Skin epidermis (tissue), 12 donors: ENCODE results near the gene ACOXL.

Experiments used
- H3K27ac ChIP-seq, 21 experiments: fragments of 200-600 bp; sonication (generic) in 11 of 21; one replicate each; pipeline ENCODE4 v1.5.0; 2020; ENCODE audit warnings: mild to moderate bottlenecking in 3 of 21, inconsistent platforms in 2 of 21, moderate library complexity in 2 of 21
- H3K4me3 ChIP-seq, 7 experiments: fragments of 200-600 bp; sonication (generic) in 2 of 7; one replicate each; pipeline ENCODE4 v1.5.0; 2020; ENCODE audit warnings: inconsistent platforms in 2 of 7, mild to moderate bottlenecking in 2 of 7, moderate library complexity in 1 of 7

The ACOXL gene

DNA sequence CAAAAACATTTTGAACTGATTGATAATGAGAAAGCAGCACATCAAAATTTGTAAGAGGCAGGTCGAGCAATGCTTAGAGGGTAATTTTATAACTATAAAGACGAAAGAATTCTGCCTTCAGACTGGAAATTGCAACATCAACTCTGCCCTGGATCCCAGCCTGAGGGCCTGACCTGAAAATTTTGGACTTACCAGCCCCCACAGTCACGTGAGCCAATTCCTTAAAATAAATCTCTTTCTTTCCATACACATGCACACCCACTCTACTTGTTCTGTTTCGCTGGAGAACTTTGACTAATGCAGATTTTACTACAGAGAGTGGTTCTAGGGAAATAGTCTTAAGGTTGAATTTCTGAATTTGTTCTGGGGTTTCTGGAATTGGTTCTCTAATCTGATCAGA is 14.6 kb upstream of the ACOXL start:
- H3K27ac ChIP-seq, result no peak overlapping the region
- no peak overlapping the region for H3K4me3 ChIP-seq

DNA sequence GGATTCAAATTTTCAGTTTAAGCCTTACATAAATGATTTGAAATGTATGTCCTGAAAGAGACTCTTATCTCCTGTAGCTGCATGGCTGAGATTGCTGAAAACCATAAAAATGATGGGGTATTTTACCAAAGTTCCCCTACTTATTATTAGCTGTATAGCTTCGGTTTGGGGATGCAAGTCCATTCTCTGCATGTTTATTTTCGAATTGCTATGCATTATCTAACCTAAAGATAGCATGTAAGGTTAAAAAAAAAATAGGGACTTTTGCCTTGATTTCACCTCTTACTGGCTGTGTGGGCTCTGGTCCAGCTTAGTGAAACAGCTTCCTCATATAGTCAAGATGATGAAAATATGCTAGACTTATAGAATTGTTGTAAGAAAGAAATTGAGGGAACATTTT is 14.0 kb upstream of the ACOXL start:
- H3K27ac ChIP-seq, result no peak overlapping the region
- H3K4me3 ChIP-seq, result no peak overlapping the region

DNA sequence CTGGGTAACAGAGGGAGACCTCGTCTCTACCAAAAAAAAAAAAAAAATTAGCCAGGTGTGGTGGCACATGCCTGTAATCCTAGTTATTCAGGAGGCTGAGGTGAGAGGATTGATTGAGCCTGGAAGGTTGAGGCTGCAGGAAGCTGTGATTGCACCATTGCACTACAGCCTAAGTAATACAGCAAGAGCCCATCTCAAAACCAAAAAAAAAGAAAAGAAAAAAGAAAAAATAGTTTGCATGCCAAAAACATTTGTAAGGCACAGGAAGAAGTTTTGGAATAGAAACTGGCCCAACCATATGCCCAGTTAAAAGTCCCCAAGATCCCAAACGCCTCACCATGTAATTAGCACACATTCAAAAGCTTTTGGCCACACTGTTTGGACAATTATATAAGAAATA is 13.4 kb upstream of the ACOXL start:
- Histone ChIP-seq H3K4me3 (no peak overlapping the region), H3K27ac (no peak overlapping the region)

DNA sequence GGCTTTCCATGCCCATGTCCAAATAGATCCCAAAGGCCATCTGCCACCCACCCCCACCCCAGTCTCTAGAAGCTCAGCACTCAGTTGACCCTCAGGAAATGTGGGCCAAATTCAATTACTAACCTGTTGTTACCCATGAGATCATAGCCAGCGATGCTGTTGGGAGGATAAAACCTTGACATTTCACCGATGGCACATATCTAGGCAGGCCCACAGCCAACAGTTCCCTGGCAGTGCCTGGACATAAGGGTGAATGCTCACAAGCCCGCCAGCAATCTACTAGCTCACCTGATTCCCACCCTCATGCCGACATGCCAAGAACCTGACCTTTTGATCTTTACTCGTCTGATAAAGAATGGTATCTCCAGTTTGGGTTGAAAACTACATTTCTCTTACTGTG is 11.8 kb upstream of the ACOXL start:
- Histone ChIP-seq H3K4me3 (no peak overlapping the region), H3K27ac (no peak overlapping the region)

DNA sequence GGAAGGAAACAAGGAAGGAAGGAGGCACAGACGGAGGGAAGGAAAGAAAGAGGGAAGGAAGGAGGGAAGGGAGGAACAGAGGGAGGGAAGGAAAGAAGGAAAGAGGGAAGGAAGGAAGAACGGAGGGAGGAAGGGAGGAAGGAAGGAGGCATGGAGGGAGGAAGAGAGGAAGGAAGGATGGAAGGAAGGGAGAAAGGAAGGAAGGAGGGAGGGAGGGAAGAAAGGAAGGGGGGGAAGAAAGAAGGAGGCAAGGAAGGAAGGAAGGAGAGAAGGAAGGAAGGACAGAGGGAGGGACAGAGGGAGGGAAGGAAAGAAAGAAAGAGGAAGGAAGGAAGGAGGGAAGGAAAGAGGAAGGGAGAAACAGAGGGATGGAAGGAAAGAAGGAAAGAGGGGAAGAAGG is 7.6 kb upstream of the ACOXL start:
- Histone ChIP-seq H3K4me3 (no peak overlapping the region), H3K27ac (no peak overlapping the region)

DNA sequence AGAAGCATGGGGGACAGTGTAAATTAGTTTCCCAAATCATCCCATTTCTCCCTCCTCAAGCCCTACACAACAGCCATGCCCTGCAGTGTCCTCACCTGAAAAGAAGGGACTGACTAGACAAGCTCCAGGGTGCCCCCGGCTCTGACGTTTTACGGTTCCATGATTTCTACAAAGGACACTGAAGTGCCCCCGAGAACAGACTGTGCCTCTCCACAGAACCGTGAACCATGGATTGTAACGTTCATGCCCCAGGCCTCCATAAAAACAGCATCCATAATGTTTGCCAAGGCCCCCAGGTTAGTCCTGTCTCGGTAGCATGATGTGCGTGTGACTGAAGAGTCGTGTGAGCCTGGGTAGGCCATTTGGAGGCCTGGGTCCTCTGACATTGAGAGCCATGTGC is 7.0 kb upstream of the ACOXL start:
- no peak overlapping the region for H3K4me3 ChIP-seq
- no peak overlapping the region for H3K27ac ChIP-seq

DNA sequence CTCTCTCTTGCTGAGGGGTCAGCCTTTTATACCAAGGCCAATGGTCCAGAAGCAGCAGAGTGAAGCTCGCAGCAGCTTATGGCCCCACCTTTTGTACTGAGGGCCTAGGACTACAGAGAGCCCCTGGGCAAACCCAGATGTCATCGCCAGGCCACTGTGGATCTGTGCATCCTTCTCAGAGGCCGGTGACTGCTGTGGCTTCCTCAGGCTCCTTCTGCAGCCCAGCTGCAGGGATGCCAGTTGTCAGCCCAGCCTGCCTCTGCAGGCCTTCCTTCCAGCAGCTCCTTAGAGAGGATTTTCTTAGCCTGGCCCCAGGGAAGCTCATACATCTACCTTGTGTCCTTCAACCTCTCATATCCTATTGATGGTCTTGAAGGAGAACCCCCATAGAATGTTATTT is 6.5 kb upstream of the ACOXL start:
- no peak overlapping the region for H3K4me3 ChIP-seq
- H3K27ac ChIP-seq, result no peak overlapping the region

DNA sequence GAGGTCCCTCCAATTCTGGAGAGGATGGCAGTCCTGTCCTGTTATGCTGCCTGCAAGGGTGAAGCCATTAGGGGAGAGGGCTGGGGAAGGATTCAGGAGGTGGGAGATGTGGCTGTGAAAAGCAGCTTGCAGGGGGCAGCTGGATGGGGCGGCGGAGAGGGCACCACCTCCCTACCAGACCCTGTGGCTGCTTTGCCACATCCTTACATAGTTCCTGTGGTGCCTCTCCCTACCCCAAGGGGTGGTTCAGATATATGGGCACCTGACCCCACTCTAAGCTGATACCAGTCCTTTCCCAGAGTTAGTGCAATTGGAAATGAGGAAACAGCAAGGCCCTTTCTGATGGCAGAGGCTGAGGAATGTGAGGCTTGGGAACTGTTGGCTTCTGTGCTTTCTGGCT is 6.1 kb upstream of the ACOXL start:
- H3K4me3 ChIP-seq, result no peak overlapping the region
- no peak overlapping the region for H3K27ac ChIP-seq

DNA sequence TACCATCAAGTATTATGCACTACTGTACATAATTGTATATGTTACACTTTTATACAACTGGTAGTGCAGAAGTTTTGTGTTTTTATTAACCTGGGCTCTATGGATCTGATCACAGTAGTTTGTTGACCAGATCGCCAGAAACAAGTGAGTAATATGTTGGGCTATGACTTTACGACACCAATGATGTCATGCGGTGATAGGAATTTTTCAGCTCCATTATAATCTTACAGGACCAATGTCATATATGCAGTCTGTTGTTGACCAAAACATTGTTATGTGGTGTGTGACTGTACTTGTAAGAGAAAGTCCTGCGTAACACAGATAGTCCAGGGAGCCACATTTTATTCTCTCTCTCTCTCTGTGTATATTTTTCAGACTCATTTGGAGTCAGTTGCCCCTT is 4.5 kb upstream of the ACOXL start:
- no peak overlapping the region for H3K27ac ChIP-seq
- no peak overlapping the region for H3K4me3 ChIP-seq

DNA sequence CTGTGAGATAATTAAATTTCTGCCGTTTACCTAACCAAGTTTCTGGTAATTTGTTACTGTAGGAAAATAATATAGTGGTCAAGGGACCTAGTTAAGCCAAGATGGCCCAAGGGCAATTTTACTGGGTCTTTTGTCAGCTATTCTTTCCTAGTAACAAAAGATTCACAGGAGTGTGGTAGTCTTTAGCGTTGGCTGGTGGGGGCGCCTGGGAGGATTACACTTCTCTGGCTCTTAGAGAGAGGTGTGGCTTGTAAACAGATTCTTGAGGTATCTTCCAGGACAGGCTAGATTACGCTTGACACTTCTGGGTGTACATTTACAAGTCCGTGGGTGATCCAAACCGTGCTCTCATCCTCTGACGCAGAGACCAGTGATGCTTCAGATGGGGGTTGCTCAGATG is 3.3 kb upstream of the ACOXL start:
- Histone ChIP-seq H3K4me3 (no peak overlapping the region), H3K27ac (no peak overlapping the region)

DNA sequence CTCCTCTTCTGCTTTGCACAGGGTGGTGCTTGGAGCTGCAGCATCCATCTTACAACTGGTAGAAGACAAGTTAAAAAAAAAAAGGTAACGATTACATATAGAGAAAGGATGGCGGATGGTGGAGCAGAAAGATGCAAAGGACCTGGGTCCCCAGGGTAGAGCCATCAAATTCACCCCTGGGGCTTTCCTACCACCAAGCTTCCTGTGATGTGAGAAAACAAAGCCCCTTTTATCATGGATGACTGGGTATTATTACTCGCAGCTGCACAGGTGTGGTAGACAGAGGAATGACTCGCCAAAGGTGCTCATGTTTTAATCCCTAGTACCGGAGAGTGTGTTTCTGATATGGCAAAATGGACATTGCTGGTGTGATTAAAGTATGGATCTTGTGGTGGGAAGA is 1.3 kb upstream of the ACOXL start:
- H3K27ac ChIP-seq, result no peak overlapping the region
- no peak overlapping the region for H3K4me3 ChIP-seq

DNA sequence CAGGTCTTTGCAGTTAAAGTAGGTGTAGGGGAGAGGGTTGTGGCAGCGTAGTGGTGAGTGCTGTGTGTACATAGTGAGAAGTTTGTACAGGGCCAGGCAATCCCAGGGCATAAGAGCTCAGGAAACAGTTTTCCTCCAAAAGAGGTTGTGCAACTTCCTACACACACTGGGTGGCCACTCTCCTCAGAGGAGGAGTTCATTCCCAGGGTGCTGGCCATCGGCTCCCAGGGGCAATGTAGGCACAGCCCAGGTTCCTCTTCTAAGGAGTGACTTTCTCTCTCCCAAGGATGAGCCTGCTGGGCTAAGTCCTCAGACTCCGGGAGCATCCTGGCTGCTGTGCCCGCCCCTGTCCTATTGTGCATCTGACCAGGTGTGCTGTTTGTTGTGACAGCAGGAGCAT is 3.0 kb downstream of the ACOXL start:
- Histone ChIP-seq H3K4me3 (no peak overlapping the region), H3K27ac (no peak overlapping the region)

DNA sequence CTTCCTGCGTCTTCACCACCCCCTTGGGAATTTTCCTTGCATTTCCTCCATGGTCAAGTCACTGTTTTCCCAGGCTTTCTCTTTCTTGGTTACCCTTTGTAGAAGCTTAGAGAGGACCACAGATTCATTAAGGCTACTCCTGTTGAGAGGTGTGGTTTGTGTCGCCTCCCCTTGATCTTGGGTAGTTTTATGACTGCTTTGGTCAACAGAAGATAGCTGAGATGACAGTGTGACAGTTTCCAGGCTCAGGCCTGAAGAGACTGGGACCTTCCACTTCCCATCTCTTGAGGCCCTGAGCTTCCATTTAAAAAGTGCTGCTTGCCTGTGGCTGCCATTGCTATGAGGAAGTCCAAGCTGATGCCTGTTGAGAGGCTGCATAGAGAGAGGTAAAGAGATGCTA is 5.4 kb downstream of the ACOXL start:
- Histone ChIP-seq H3K4me3 (no peak overlapping the region), H3K27ac (no peak overlapping the region)

DNA sequence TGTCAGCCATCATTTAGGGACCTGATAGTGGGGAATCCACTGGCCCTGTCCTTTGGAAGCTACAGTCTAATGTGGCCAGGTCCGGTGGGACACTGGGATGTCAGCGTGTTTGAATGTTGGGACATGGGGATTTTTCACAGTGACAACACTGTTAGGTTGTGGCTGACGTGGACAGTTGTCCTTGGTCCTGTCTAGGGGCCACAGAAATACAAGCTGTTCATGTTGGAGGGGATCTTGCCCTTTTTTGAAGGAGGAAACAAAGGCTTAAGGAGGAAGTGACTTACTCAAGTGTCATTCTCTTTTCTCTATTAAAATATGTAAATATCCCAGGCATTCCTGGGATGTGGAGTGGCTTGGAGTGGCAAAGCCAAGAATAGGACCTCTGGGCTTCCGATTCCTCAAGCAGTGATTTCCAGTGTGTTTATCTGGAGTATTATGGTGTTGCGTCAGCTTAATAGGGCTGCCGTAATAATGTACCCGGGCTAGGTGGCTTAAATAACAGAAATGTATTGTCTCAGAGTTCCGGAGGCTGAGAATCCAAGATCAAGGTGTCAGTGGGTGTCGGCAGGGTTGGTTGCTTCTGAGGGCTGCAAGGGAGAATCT is 8.5 kb downstream of the ACOXL start:
- no peak overlapping the region for H3K27ac ChIP-seq

DNA sequence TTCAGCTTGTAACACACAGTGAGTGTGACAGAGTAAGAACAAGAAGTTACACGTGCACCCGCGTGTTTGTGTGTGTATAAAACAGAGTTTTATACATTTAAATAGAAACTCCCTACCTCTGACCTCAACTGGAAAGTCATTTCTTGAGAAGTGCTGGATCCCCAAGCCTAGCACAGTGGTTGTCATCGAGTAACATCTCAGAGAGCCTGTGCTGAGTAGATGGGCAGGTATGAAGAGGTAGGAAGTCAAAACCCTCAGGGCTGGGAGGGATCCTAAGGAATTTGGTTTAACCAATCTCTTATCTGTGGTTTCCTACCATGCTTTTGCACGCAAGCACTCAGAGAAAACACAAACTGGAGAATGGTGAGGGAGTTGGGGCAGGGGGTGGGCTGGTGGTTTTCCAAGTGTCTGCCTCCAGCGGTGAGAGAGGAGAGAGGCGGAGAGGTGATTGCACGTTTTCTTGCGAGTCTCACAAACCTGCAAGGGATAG is 9.2 kb downstream of the ACOXL start:
- Histone ChIP-seq H3K4me3 (no peak overlapping the region), H3K27ac (no peak overlapping the region)

More for the DNA sequence above, 8.5 kb downstream of the ACOXL start:
- no peak overlapping the region for H3K4me3 ChIP-seq

DNA sequence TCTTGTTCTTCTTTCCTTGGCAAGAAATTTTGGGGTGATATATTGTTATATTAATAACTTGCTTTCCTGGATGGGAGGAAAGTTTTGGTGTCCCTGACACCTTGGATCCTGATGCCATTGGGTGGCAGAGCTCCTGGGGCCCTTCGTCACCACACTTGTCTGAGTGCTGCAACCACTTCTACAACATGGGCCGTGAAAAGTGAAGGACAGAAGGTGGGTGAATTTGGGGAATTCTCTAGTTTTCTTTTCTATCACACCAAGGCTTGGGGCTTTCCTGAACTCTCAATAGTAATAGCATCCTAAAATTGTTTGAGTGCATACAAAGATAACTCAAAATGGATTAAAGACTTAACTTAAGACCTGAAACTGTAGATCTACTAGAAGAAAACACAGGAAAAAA is 10.0 kb downstream of the ACOXL start:
- no peak overlapping the region for H3K27ac ChIP-seq

DNA sequence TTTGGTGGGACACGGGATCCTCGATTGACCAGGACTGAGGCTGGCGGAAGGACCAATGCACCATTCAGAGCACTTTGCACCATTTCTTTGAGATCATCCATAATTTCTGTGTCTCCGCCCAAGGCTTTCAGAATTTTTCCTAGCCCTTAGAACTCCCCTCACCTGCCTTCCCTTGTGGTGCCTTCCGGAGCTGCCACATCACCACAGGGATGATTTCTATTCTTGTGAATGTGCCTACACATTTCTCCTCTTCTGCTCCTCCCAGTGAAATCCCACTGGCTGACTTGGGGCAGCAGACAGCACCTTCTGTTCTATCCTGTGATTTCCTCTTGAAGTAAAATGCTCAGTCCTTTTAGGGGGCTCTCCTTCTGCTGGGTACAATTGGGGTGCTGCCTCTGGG is 11.2 kb downstream of the ACOXL start:
- Histone ChIP-seq H3K4me3 (no peak overlapping the region), H3K27ac (no peak overlapping the region)

More for the DNA sequence above, 10.0 kb downstream of the ACOXL start:
- H3K4me3 ChIP-seq, result no peak overlapping the region

DNA sequence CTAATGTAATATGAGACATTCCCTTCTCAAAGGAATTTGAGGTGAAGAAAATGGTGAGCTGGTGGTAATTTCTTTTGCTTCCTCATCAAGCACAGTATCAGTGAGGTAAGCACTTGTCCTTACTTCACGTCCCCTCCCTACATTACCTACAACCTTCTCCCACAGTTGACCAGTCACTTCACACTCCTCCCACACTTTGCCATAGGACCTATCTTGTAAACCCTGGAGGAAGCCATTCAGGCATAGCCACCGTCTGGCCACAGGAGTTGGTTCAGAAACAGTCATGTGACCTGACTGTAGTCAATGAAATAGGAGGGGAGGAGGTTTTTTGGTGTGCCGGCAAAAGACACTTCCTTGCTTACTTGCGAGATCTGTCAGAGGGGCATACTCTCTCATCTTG is 12.1 kb downstream of the ACOXL start:
- H3K27ac ChIP-seq, result no peak overlapping the region

DNA sequence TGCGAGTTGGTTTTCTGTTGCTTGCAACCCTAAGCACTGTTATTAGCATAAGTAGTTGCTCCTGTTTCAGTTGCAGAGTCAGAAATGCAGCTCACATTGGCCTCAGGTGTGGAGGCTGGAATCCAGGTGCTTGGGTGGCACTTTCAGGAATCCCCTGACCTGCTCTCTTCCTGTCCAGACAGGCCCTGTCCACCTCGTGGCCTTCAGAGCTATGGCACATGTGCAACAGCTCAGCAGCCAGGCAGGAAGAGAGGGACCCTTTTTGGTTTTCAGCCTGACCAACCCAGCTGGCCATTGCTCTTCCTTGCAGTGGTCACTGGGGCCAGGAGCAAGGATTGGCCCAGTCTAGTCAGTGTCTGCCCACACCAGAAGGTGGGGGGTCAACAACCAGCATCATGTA is 12.7 kb downstream of the ACOXL start:
- Histone ChIP-seq H3K4me3 (no peak overlapping the region), H3K27ac (no peak overlapping the region)

More for the DNA sequence above, 12.1 kb downstream of the ACOXL start:
- no peak overlapping the region for H3K4me3 ChIP-seq

DNA sequence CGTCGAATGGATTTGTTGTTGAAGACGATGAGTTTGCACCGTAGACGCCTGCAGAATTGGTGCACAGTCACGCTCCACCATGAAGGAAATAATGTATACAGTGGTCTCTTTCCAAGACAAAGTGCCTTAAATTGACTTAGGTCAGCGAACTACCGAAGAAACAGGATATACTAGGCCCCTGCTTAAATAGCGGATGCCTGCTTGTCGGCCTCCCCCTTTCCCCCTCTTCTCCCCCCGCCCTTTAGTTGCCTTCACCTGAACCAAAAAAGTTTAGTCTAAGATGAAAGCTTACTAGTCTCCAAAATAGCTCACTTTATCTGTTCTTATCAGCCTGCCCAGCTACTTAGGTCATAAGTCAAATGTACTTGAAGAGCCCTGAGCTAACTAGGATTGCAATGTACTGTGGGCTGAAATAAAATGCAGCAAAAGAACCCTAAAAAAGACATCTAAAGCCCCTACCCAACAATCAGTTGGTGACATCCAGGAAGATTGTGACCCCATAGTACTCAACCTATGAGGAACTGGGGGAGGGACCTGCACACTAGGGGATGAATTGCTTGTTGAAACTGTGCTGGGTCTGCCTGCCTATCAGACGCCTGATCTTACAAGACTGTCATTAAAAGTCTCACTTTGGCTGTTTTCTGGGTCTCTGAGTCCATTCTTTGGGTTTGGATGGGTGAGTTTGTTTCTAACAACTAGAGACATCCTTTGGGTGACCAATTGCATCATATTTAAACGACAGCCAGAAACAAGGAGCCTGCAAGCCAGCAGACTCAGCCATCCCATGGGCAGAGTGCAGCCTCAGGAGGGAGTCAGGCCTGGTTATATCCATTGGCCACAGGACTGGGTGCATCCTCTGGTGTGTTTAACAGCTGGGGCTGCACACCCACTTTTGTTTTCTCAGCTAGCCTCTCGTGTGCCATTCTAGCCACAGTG is 14.5 kb downstream of the ACOXL start:
- Histone ChIP-seq H3K27ac (no peak overlapping the region), H3K4me3 (no peak overlapping the region)
